Dermis blood vessel endothelial cell (primary cell): ENCODE data around the gene C12orf75. TPM values are rescaled to one million over a fixed set of nuclear protein-coding genes. Genes with fewer than 3 reads are reported as not detected.
A peak's percentile ranks its signal among the peaks of the same experiment; 100 is the strongest.
"Not testable (repeated sequence)": the region's sequence is repeated elsewhere in the genome, so short reads cannot be mapped to it uniquely, and the experiment has no call there.

Source experiments
- DNase-seq: peaks from one replicate; pipeline ENCODE4 v3.0.0; 2010
- total RNA-seq: library from RNA; depleted of rRNA; stranded (reverse); fragments of >200 nt; gene quantifications from 2 replicates; pipeline ENCODE4 v1.2.3, GENCODE V29; 2014

Gene C12orf75
- total RNA-seq, 1 donor from 2014 or later = 15.1 TPM

- no peak for DNase-seq
Observed at GRCh38 chr12:105336411-105336810, 5.9 kb downstream of the C12orf75 start.

- DNase-seq = no peak
Observed at GRCh38 chr12:105337391-105337790, 6.9 kb downstream of the C12orf75 start.

GRCh38 chr12:105338966-105339365, 8.5 kb downstream of the C12orf75 start:
- DNase-seq = no peak

- DNase-seq = no peak
Observed at GRCh38 chr12:105341010-105341409, 10.5 kb downstream of the C12orf75 start.

- DNase-seq = not testable (repeated sequence)
Observed at GRCh38 chr12:105341620-105342019, 11.1 kb downstream of the C12orf75 start.

- no peak for DNase-seq
Observed at GRCh38 chr12:105342464-105342863, 12.0 kb downstream of the C12orf75 start.

GRCh38 chr12:105343836-105344235, 13.3 kb downstream of the C12orf75 start:
- DNase-seq = no peak

- no peak for DNase-seq
Observed at GRCh38 chr12:105347499-105347898, 17.0 kb downstream of the C12orf75 start.

GRCh38 chr12:105348142-105348541, 17.7 kb downstream of the C12orf75 start:
- no peak for DNase-seq

GRCh38 chr12:105348561-105348960, 18.1 kb downstream of the C12orf75 start:
- DNase-seq = no peak

- no peak for DNase-seq
Observed at GRCh38 chr12:105349138-105349537, 18.6 kb downstream of the C12orf75 start.

GRCh38 chr12:105351523-105351922, 21.0 kb downstream of the C12orf75 start:
- no peak for DNase-seq

- DNase-seq = no peak
Observed at GRCh38 chr12:105352052-105352451, 21.6 kb downstream of the C12orf75 start.

GRCh38 chr12:105352940-105353635, 22.6 kb downstream of the C12orf75 start:
- DNase-seq = peak; percentile 47

GRCh38 chr12:105355752-105356151, 25.3 kb downstream of the C12orf75 start:
- no peak for DNase-seq

GRCh38 chr12:105357162-105357691, 26.7 kb downstream of the C12orf75 start:
- no peak for DNase-seq

- DNase-seq = no peak
Observed at GRCh38 chr12:105358789-105359188, 28.3 kb downstream of the C12orf75 start.

- no peak for DNase-seq
Observed at GRCh38 chr12:105359856-105360255, 29.4 kb downstream of the C12orf75 start.

GRCh38 chr12:105363890-105364289, 33.4 kb downstream of the C12orf75 start:
- DNase-seq = no peak

GRCh38 chr12:105365231-105365630, 34.7 kb downstream of the C12orf75 start:
- DNase-seq = no peak

- no peak for DNase-seq
Observed at GRCh38 chr12:105368047-105368646, 37.7 kb downstream of the C12orf75 start.

- DNase-seq = no peak
Observed at GRCh38 chr12:105369014-105369413, 38.5 kb downstream of the C12orf75 start.

- no peak for DNase-seq
Observed at GRCh38 chr12:105374303-105374702, 43.8 kb downstream of the C12orf75 start.

GRCh38 chr12:105377077-105377476, 46.6 kb downstream of the C12orf75 start:
- DNase-seq = no peak
